DLD1 (cell line): Measurements from ENCODE around the gene CCDC146.
"Not testable (repeated sequence)": the region's sequence is repeated elsewhere in the genome, so short reads cannot be mapped to it uniquely, and the experiment has no call there.

Experiments used
- in situ Hi-C: cut with HindIII; loops from 2 replicates; pipeline ENCODE4 v1.10.0; 2017; ENCODE audit warnings: low sequenced_read_pairs

The CCDC146 gene

GRCh38 chr7:77327067-77327931 lies 204.9 kb downstream of the CCDC146 start:
- in situ Hi-C loops: no loop called here

- in situ Hi-C loops: no loop called here
Observed at GRCh38 chr7:77327932-77328628, 205.7 kb downstream of the CCDC146 start.

GRCh38 chr7:77328669-77329068 lies 206.3 kb downstream of the CCDC146 start:
- in situ Hi-C loops: no loop called here

- in situ Hi-C loops: no loop called here
Observed at GRCh38 chr7:77329466-77330168, 207.2 kb downstream of the CCDC146 start.

GRCh38 chr7:77330169-77330882 lies 207.9 kb downstream of the CCDC146 start:
- in situ Hi-C loops: no loop called here

GRCh38 chr7:77331938-77332695 lies 209.7 kb downstream of the CCDC146 start:
- in situ Hi-C loops: no loop called here

GRCh38 chr7:77334039-77334438 lies 211.6 kb downstream of the CCDC146 start:
- in situ Hi-C loops: not testable (repeated sequence)

- in situ Hi-C loops: no loop called here
Observed at GRCh38 chr7:77335581-77335980, 213.2 kb downstream of the CCDC146 start.

- in situ Hi-C loops: no loop called here
Observed at GRCh38 chr7:77337456-77337990, 215.1 kb downstream of the CCDC146 start.

GRCh38 chr7:77338260-77338659 lies 215.8 kb downstream of the CCDC146 start:
- in situ Hi-C loops: no loop called here

GRCh38 chr7:77338883-77339629 lies 216.6 kb downstream of the CCDC146 start:
- in situ Hi-C loops: no loop called here

- in situ Hi-C loops: no loop called here
Observed at GRCh38 chr7:77339726-77340125, 217.3 kb downstream of the CCDC146 start.
